ENCODE data around the gene STOX2.

Gene STOX2

GRCh38 chr4:183889190-183889589, 15.9 kb upstream of the STOX2 start:
- no peak for DNase-seq

- DNase-seq = no peak
Measured at GRCh38 chr4:183897193-183897592, 7.9 kb upstream of the STOX2 start.

GRCh38 chr4:183898456-183898855, 6.7 kb upstream of the STOX2 start:
- no peak for DNase-seq

GRCh38 chr4:183903021-183903760, 1.9 kb upstream of the STOX2 start:
- DNase-seq = no peak

- peak; percentile 30 for DNase-seq
Measured at GRCh38 chr4:183905593-183906488, 734 bp downstream of the STOX2 start.

- DNase-seq = peak; percentile 13
Measured at GRCh38 chr4:183906489-183906738, 1.3 kb downstream of the STOX2 start.

- peak; percentile 52 for DNase-seq
Measured at GRCh38 chr4:183906739-183907651, 1.9 kb downstream of the STOX2 start.

GRCh38 chr4:183907871-183908683, 3.0 kb downstream of the STOX2 start:
- DNase-seq = no peak

GRCh38 chr4:183909187-183909586, 4.1 kb downstream of the STOX2 start:
- DNase-seq = no peak

GRCh38 chr4:183909801-183910200, 4.7 kb downstream of the STOX2 start:
- DNase-seq = no peak

GRCh38 chr4:183912585-183912984, 7.5 kb downstream of the STOX2 start:
- no peak for DNase-seq

GRCh38 chr4:183915976-183916375, 10.9 kb downstream of the STOX2 start:
- no peak for DNase-seq

GRCh38 chr4:183918696-183919095, 13.6 kb downstream of the STOX2 start:
- no peak for DNase-seq

- no peak for DNase-seq
Measured at GRCh38 chr4:183919141-183919540, 14.0 kb downstream of the STOX2 start.

GRCh38 chr4:183920512-183920911, 15.4 kb downstream of the STOX2 start:
- DNase-seq = no peak

- DNase-seq = no peak
Measured at GRCh38 chr4:183921335-183921734, 16.2 kb downstream of the STOX2 start.

GRCh38 chr4:183924362-183925044, 19.4 kb downstream of the STOX2 start:
- no peak for DNase-seq

GRCh38 chr4:183926950-183927349, 21.8 kb downstream of the STOX2 start:
- no peak for DNase-seq

- DNase-seq = no peak
Measured at GRCh38 chr4:183932576-183932975, 27.5 kb downstream of the STOX2 start.

- DNase-seq = peak; percentile 5
Measured at GRCh38 chr4:183934761-183935160, 29.7 kb downstream of the STOX2 start.

- DNase-seq = no peak
Measured at GRCh38 chr4:183935355-183936005, 30.4 kb downstream of the STOX2 start.

All from NCI-H2171 treated with DMSO at 0.1 percent for 48 hours (cell line).